Measurements from ENCODE around the gene DISP3.

DNA sequence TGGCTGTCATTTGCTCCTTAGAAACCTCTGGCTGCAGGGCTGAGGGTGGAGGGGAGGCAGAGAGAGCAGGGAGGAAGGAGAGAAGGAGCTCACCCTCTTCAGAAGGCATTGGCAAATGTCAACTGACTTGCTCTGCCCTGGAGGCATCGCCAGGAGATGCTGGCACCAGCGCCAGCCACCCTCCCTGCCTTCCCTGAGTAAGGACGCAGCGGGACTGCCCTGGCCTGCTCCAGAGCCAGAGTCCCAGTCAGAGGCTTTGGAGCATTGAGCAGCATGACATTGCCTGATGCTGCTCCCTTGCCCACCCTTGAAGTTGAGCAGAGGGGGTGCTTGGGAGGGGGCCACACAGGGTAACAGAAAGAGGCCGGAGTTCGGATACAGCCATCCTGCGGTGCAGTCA, 62.3 kb downstream of the DISP3 start:
- TF ChIP-seq, protein P1, sequence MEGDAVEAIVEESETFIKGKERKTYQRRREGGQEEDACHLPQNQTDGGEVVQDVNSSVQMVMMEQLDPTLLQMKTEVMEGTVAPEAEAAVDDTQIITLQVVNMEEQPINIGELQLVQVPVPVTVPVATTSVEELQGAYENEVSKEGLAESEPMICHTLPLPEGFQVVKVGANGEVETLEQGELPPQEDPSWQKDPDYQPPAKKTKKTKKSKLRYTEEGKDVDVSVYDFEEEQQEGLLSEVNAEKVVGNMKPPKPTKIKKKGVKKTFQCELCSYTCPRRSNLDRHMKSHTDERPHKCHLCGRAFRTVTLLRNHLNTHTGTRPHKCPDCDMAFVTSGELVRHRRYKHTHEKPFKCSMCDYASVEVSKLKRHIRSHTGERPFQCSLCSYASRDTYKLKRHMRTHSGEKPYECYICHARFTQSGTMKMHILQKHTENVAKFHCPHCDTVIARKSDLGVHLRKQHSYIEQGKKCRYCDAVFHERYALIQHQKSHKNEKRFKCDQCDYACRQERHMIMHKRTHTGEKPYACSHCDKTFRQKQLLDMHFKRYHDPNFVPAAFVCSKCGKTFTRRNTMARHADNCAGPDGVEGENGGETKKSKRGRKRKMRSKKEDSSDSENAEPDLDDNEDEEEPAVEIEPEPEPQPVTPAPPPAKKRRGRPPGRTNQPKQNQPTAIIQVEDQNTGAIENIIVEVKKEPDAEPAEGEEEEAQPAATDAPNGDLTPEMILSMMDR (IDR thresholded peaks at IDR 0.05): no peak
- TF ChIP-seq POLR2A (IDR thresholded peaks at IDR 0.05) (no peak), EP300 (IDR thresholded peaks at IDR 0.05) (no peak)
